SU-DHL-6 (cell line): ENCODE results near the gene GRM6.

Source experiments
- EZH2phosphoT487 ChIP-seq: fragments of 200-600 bp; sonication (generic), shearing (Covaris generic); conservative IDR thresholded peaks from 2 replicates; pipeline ENCODE4 v1.6.1; 2018; ENCODE audit warnings: mild to moderate bottlenecking, antibody characterized with exemption, low read length, moderate library complexity, mixed read lengths
- TF ChIP-seq, protein P1 (sequence below): fragments of 200-600 bp; sonication (generic); IDR thresholded peaks from one replicate; pipeline ENCODE4 v1.5.1; 2017; ENCODE audit warnings: antibody characterized with exemption, mild to moderate bottlenecking, low read length, moderate library complexity; ENCODE audit not compliant: insufficient read depth, poor library complexity, severe bottlenecking

DNA sequence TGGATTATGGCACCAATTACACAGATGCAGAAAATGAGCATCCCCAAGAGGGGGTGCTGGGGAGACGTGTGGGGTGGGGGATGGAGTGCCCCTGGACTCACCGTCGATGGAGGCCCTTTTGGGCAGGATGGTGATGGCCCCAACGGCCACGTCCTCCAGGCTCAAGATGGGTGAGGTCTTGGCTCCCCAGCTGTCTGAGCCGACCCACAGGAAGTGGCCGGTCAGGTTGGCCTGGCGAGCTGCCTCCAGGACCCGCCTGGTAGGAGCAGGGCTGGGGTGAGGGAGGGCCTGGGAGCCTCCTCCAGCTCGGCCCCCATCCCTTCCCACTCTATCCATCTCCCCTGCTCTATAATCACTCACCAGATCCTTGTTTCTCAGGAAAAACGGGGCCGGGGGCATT is 4.6 kb downstream of the GRM6 start:
- TF ChIP-seq, protein P1, sequence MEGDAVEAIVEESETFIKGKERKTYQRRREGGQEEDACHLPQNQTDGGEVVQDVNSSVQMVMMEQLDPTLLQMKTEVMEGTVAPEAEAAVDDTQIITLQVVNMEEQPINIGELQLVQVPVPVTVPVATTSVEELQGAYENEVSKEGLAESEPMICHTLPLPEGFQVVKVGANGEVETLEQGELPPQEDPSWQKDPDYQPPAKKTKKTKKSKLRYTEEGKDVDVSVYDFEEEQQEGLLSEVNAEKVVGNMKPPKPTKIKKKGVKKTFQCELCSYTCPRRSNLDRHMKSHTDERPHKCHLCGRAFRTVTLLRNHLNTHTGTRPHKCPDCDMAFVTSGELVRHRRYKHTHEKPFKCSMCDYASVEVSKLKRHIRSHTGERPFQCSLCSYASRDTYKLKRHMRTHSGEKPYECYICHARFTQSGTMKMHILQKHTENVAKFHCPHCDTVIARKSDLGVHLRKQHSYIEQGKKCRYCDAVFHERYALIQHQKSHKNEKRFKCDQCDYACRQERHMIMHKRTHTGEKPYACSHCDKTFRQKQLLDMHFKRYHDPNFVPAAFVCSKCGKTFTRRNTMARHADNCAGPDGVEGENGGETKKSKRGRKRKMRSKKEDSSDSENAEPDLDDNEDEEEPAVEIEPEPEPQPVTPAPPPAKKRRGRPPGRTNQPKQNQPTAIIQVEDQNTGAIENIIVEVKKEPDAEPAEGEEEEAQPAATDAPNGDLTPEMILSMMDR, result no peak
- no peak for TF ChIP-seq EZH2phosphoT487
